Measurements from ENCODE around the gene GAD1.

GAD1 gene

DNA sequence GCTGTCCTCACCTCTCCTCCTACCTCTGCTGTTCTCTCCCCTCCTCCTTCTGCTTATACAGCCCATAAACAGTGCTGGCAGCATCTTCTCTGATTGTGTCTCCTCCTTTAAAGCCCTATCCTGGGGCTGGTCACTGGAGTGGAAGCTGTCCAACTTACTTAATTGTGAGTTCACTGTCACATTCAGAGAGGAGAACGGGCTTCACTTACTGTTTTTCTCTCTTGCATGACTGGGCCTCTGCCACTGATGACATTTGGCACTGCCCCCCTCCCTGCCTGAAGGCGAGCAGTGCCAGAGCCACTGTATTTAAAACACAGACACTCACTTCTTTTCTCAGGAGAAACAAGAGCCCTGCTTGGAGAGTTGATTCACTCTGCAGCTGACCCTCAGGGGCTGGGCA, 12.3 kb downstream of the GAD1 start:
- Histone ChIP-seq H3K27ac (no peak overlapping the region), H3K9me3 (ENCODE audit: low read depth, low read length) (no peaks in the 10 kb centered on the region), H3K4me3 (no peak overlapping the region), H3K36me3 (ENCODE audit: insufficient read depth, low read length) (no peaks in the 10 kb centered on the region), H3K9ac (ENCODE audit: insufficient read length) (no peak overlapping the region)
- TF ChIP-seq FOXP2 (optimal IDR thresholded peaks at IDR 0.05; ENCODE audit: control extremely low read depth, extremely low read length, insufficient read depth), result no peak
- TF ChIP-seq POLR2AphosphoS5 (IDR thresholded peaks at IDR 0.05; ENCODE audit: borderline replicate concordance, low read depth, low read length), result no peak
- TF ChIP-seq EZH2 (IDR thresholded peaks at IDR 0.05), result no peak
- no peak for DNase-seq (ENCODE audit: low read depth, low spot score)

DNA sequence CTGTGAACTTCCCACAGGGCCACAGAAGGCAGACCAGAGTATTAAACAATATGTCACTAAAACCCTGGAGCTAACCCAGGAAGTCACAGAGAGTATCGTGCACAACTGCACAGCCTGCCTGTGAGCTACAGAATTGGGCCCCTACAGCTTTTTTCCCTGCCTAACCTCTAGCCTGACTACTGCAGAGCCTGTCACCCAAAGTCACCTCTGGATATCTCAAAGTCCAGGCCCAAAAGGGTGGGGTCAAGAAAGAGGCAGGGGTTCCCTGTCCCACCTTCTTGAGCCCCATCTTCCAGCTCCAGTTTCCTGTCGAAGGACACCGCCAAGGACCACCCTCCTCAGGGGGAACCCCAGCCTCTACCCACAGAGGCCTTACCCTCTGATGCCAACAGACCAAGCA, 13.5 kb downstream of the GAD1 start:
- Histone ChIP-seq H3K9ac (ENCODE audit: insufficient read length) (no peak overlapping the region), H3K36me3 (ENCODE audit: insufficient read depth, low read length) (no peaks in the 10 kb centered on the region), H3K27ac (no peak overlapping the region), H3K9me3 (ENCODE audit: low read depth, low read length) (no peaks in the 10 kb centered on the region), H3K4me3 (no peak overlapping the region)
- no peak for DNase-seq (ENCODE audit: low read depth, low spot score)
- TF ChIP-seq FOXP2 (optimal IDR thresholded peaks at IDR 0.05; ENCODE audit: control extremely low read depth, extremely low read length, insufficient read depth) (no peak), EZH2 (IDR thresholded peaks at IDR 0.05) (no peak), POLR2AphosphoS5 (IDR thresholded peaks at IDR 0.05; ENCODE audit: borderline replicate concordance, low read depth, low read length) (no peak)

DNA sequence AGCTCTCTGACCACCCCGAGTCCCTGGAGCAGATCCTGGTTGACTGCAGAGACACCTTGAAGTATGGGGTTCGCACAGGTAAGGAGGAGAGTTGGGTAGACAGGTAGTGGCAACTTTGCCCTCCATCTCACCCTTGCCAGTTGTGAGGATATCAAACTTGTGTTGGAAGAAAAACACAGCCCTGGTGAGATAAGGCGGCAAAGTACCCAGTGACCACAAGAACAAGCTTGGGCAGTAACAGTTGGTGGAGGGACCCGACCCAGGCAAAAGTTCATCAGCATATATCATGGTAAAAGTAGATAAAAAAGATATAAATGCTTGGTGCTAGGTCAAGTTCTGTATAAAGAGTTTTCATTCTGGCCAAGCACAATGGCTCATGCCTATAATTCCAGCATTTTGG, 14.4 kb downstream of the GAD1 start:
- no peak for DNase-seq (ENCODE audit: low read depth, low spot score)
- Histone ChIP-seq H3K9ac (ENCODE audit: insufficient read length) (no peak overlapping the region), H3K4me3 (no peak overlapping the region), H3K27ac (no peak overlapping the region), H3K36me3 (ENCODE audit: insufficient read depth, low read length) (no peaks in the 10 kb centered on the region), H3K9me3 (ENCODE audit: low read depth, low read length) (no peaks in the 10 kb centered on the region)
- no peak for TF ChIP-seq EZH2 (IDR thresholded peaks at IDR 0.05)
- TF ChIP-seq POLR2AphosphoS5 (IDR thresholded peaks at IDR 0.05; ENCODE audit: borderline replicate concordance, low read depth, low read length), result no peak
- no peak for TF ChIP-seq FOXP2 (optimal IDR thresholded peaks at IDR 0.05; ENCODE audit: control extremely low read depth, extremely low read length, insufficient read depth)

DNA sequence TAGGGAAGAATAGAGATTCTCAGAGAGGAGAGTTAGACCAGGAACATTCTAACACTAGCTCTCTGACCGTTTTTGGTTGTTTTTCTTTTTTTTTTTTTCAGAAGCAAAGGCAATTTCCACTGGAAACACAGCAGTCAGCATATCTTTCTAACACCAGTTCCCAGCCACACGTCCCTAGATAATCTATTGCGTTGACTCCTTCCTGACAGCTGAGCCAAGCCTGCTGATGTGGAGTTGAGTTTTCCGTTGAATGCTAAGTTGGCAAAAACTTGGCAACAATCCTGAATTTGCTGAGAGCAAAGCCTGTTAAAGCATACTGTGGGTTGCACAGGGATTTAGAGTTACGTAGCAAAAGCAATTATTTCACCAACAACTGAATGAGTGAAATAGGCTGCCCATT, 19.3 kb downstream of the GAD1 start:
- H3K36me3 ChIP-seq (ENCODE audit: insufficient read depth, low read length), result no peaks in the 10 kb centered on the region
- no peak for DNase-seq (ENCODE audit: low read depth, low spot score)
- H3K9ac ChIP-seq (ENCODE audit: insufficient read length), result no peak overlapping the region
- no peaks in the 10 kb centered on the region for H3K9me3 ChIP-seq (ENCODE audit: low read depth, low read length)
- TF ChIP-seq POLR2AphosphoS5 (IDR thresholded peaks at IDR 0.05; ENCODE audit: borderline replicate concordance, low read depth, low read length) (no peak), EZH2 (IDR thresholded peaks at IDR 0.05) (no peak), FOXP2 (optimal IDR thresholded peaks at IDR 0.05; ENCODE audit: control extremely low read depth, extremely low read length, insufficient read depth) (no peak)
- H3K4me3 ChIP-seq, result no peak overlapping the region
- no peak overlapping the region for H3K27ac ChIP-seq

DNA sequence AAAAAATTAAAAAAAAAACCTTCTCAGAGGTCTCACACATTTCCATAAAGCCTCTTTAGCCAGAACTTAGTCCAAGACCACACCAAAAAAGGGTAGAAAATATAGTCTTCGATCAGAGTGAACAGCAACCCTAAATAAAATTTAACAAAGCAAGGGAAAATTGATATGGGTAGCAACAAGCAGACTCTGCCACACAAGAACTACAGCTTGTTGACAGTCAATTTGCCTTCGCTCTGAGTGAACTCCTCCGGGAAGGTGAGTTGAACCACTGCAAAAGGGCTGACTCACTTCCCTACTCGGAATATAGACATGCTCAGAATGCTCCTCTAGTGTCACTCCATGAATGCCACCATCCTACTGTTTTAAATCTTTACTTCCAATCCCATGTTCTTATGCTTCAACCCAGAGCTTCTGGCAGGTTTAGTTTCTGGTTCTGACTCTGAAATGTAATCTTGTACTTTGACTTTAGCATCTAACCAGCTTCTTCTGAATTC, 24.1 kb downstream of the GAD1 start:
- Histone ChIP-seq H3K36me3 (ENCODE audit: insufficient read depth, low read length) (no peaks in the 10 kb centered on the region), H3K4me3 (no peak overlapping the region), H3K9ac (ENCODE audit: insufficient read length) (no peak overlapping the region), H3K27ac (no peak overlapping the region), H3K9me3 (ENCODE audit: low read depth, low read length) (no peaks in the 10 kb centered on the region)
- TF ChIP-seq POLR2AphosphoS5 (IDR thresholded peaks at IDR 0.05; ENCODE audit: borderline replicate concordance, low read depth, low read length), result no peak
- TF ChIP-seq FOXP2 (optimal IDR thresholded peaks at IDR 0.05; ENCODE audit: control extremely low read depth, extremely low read length, insufficient read depth), result no peak
- TF ChIP-seq EZH2 (IDR thresholded peaks at IDR 0.05), result no peak
- DNase-seq (ENCODE audit: low read depth, low spot score), result no peak

DNA sequence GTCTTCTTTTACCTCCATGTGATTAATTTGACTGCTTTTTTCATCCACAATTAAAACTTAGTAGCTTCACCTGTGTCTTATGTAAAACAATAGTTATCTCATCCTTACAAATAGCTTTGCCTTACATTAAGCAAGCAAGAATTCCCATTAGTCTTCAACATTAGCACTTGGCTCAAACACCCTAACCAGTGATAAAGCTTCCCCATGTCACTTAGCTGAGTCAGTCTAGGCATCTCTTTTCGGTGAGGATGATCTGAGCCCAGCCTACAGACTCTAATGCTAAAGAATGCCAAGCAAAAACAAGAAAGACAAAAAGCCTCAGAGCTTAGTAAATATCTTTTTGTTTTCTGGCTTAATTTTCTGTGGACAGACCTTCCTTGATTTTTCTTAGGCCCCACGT, 26.1 kb downstream of the GAD1 start:
- TF ChIP-seq EZH2 (IDR thresholded peaks at IDR 0.05) (no peak), POLR2AphosphoS5 (IDR thresholded peaks at IDR 0.05; ENCODE audit: borderline replicate concordance, low read depth, low read length) (no peak), FOXP2 (optimal IDR thresholded peaks at IDR 0.05; ENCODE audit: control extremely low read depth, extremely low read length, insufficient read depth) (no peak)
- no peak overlapping the region for H3K27ac ChIP-seq
- DNase-seq (ENCODE audit: low read depth, low spot score), result no peak
- H3K9ac ChIP-seq (ENCODE audit: insufficient read length), result no peak overlapping the region
- no peaks in the 10 kb centered on the region for H3K9me3 ChIP-seq (ENCODE audit: low read depth, low read length)
- no peak overlapping the region for H3K4me3 ChIP-seq
- H3K36me3 ChIP-seq (ENCODE audit: insufficient read depth, low read length), result no peaks in the 10 kb centered on the region

DNA sequence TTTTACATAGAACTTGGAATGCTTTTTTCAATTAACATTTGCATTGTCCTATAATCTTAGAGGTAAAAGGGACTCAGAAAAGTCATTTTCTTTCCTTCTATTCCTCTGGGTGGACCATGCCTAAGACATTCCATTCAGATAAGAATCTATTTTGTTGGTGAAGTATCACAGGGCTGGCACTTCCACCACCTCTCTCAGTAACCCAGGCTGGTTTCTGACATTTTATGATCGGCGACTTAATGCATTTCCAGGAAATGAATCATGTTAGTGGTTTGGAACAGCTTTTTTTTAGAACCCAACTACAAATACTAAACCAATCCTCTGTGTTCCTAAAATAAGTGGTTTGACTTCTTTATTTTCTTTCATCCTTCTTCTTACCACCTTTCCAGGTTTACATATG, 27.0 kb downstream of the GAD1 start:
- Histone ChIP-seq H3K27ac (no peak overlapping the region), H3K9ac (ENCODE audit: insufficient read length) (no peak overlapping the region), H3K36me3 (ENCODE audit: insufficient read depth, low read length) (no peaks in the 10 kb centered on the region), H3K4me3 (no peak overlapping the region), H3K9me3 (ENCODE audit: low read depth, low read length) (no peaks in the 10 kb centered on the region)
- TF ChIP-seq POLR2AphosphoS5 (IDR thresholded peaks at IDR 0.05; ENCODE audit: borderline replicate concordance, low read depth, low read length) (no peak), FOXP2 (optimal IDR thresholded peaks at IDR 0.05; ENCODE audit: control extremely low read depth, extremely low read length, insufficient read depth) (no peak), EZH2 (IDR thresholded peaks at IDR 0.05) (no peak)
- DNase-seq (ENCODE audit: low read depth, low spot score), result no peak

DNA sequence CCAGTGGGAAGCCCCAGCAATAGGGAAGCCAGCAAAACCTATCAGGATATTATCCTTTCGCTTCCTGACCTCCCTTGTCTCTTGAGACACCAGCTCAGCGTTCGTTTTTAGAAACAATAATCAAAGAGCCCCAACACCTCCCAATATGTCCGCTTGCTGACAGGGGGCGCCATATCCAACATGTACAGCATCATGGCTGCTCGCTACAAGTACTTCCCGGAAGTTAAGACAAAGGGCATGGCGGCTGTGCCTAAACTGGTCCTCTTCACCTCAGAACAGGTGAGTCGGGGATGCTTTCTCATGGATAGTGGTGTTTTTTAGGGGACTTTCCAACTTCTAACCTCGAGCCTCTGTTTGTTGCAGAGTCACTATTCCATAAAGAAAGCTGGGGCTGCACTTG, 28.7 kb downstream of the GAD1 start:
- H3K4me3 ChIP-seq, result no peak overlapping the region
- no peak for DNase-seq (ENCODE audit: low read depth, low spot score)
- H3K27ac ChIP-seq, result no peak overlapping the region
- H3K9me3 ChIP-seq (ENCODE audit: low read depth, low read length), result no peaks in the 10 kb centered on the region
- TF ChIP-seq POLR2AphosphoS5 (IDR thresholded peaks at IDR 0.05; ENCODE audit: borderline replicate concordance, low read depth, low read length) (no peak), FOXP2 (optimal IDR thresholded peaks at IDR 0.05; ENCODE audit: control extremely low read depth, extremely low read length, insufficient read depth) (no peak), EZH2 (IDR thresholded peaks at IDR 0.05) (no peak)
- no peaks in the 10 kb centered on the region for H3K36me3 ChIP-seq (ENCODE audit: insufficient read depth, low read length)
- H3K9ac ChIP-seq (ENCODE audit: insufficient read length), result no peak overlapping the region

DNA sequence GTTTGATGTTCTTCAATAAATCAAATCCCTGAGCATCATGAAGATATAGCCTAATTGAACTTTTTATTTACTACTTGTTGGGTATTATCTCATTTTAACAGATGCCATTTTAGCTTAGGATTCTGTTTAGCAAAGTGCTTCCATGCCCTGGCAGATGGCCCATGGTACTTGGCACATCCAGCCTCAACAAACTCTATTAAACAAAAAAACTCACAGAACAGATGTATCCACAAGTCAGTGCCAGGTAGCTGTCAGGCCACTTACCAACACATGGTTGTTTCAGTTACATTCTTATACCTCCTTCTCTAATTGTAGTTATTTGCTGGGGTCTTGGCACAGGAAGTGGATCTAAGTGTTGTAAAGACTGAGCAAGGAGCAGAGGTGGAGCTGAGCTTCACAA, 29.6 kb downstream of the GAD1 start:
- Histone ChIP-seq H3K4me3 (no peak overlapping the region), H3K36me3 (ENCODE audit: insufficient read depth, low read length) (no peaks in the 10 kb centered on the region), H3K27ac (no peak overlapping the region), H3K9me3 (ENCODE audit: low read depth, low read length) (no peaks in the 10 kb centered on the region), H3K9ac (ENCODE audit: insufficient read length) (no peak overlapping the region)
- TF ChIP-seq FOXP2 (optimal IDR thresholded peaks at IDR 0.05; ENCODE audit: control extremely low read depth, extremely low read length, insufficient read depth) (no peak), EZH2 (IDR thresholded peaks at IDR 0.05) (no peak), POLR2AphosphoS5 (IDR thresholded peaks at IDR 0.05; ENCODE audit: borderline replicate concordance, low read depth, low read length) (no peak)
- no peak for DNase-seq (ENCODE audit: low read depth, low spot score)
